ENCODE data around the gene WRAP73. TPM values are rescaled to one million over a fixed set of nuclear protein-coding genes. Genes with fewer than 3 reads are reported as not detected.

WRAP73 gene
- total RNA-seq, 1 experiment from 2014 or later: 25.3 TPM

DNA sequence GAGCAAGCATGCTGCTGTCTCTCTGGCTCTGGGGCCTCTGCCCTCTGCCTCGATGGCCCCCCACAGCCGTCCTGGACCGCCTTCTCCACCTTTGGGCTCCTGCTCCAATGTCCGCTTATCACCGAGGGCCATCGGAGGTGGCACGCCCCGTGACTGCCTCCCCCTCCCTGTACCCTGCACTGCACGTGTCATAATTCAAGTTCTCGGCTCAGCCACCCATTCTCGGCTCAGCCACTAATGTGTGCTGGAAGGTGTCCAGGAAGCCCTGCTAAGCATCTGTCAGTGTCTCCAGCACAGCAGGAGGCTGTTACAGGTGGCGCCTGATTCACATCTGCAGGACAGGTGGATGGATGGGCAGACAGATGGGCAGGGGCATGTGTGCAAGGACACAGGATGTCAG, 47.9 kb upstream of the WRAP73 start:
- Mint-ChIP-seq H3K27me3 (ENCODE audit: insufficient read depth, unreplicated experiment) (no peaks in the 10 kb centered on the region), H3K36me3 (ENCODE audit: insufficient read depth, unreplicated experiment) (no peaks in the 10 kb centered on the region), H3K4me1 (ENCODE audit: insufficient read depth, unreplicated experiment) (peaks cover 26% of the 10 kb centered on the region), H3K4me3 (ENCODE audit: unreplicated experiment) (no peak overlapping the region), H3K27ac (ENCODE audit: low read depth, unreplicated experiment) (no peak overlapping the region), H3K9me3 (ENCODE audit: unreplicated experiment) (no peaks in the 10 kb centered on the region)
- BruUV-seq (replicated peaks): no TSS peak
- TF ChIP-seq, protein P1, sequence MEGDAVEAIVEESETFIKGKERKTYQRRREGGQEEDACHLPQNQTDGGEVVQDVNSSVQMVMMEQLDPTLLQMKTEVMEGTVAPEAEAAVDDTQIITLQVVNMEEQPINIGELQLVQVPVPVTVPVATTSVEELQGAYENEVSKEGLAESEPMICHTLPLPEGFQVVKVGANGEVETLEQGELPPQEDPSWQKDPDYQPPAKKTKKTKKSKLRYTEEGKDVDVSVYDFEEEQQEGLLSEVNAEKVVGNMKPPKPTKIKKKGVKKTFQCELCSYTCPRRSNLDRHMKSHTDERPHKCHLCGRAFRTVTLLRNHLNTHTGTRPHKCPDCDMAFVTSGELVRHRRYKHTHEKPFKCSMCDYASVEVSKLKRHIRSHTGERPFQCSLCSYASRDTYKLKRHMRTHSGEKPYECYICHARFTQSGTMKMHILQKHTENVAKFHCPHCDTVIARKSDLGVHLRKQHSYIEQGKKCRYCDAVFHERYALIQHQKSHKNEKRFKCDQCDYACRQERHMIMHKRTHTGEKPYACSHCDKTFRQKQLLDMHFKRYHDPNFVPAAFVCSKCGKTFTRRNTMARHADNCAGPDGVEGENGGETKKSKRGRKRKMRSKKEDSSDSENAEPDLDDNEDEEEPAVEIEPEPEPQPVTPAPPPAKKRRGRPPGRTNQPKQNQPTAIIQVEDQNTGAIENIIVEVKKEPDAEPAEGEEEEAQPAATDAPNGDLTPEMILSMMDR (IDR thresholded peaks at IDR 0.05; ENCODE audit: unreplicated experiment): no peak
- peak; percentile 56 for DNase-seq (ENCODE audit: unreplicated experiment)
- POLR2A ChIA-PET: interaction anchor here (0.7 kb wide), 1 partner anchor 18 kb away, joined by 3 read pairs; no protein-coding TSS in a partner anchor
- intact Hi-C loops (cut with micrococcal nuclease): no loop called here
- CTCF ChIA-PET: interaction anchor here (0.6 to 1.3 kb wide), 3 partner anchors 19 to 68 kb away, joined by 3 read pairs; no protein-coding TSS in a partner anchor

DNA sequence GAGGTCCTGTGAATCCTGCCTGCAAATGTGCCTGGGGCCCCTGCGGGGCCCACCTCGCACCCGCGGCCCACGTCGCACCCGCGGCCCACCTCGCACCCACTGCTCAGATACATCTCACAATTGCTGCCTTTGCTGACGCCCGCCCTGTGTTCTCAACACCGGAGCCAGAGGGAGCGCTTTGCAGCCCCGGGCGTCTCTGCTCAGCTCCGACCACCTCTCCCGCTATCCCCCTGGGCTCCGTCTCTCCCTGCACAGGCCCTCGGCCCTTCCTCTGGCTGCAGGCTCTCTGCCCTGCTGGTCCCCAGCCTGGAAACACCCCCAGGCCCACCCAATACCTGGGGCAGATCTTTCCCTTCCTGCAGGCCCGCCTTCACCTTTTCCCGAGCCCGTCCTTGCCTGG, 47.2 kb upstream of the WRAP73 start:
- no TSS peak for BruUV-seq (replicated peaks)
- H3K4me3 Mint-ChIP-seq (ENCODE audit: unreplicated experiment): no peak overlapping the region

DNA sequence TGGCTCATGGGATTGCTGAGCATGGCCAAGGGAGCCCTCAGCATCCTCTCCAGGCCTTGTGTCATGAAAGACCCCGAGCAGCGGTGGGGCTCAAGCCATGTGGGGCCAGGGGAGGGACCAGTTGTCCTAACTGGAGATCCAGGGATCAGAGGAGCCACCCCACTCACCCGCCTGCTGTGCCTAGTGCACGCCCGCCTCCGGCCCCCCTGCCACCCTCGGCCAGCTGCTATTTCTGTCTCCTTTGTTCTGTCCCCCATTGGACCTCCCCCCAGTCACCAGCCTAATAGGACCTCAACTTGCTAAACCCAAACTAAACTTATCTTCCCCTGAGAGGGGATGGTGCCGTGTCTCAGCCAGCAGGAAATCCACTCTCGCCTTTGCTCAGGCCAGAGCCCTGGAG, 46.8 kb upstream of the WRAP73 start:
- Mint-ChIP-seq H3K27ac (ENCODE audit: low read depth, unreplicated experiment) (no peak overlapping the region), H3K4me1 (ENCODE audit: insufficient read depth, unreplicated experiment) (peaks cover 30% of the 10 kb centered on the region), H3K27me3 (ENCODE audit: insufficient read depth, unreplicated experiment) (no peaks in the 10 kb centered on the region), H3K36me3 (ENCODE audit: insufficient read depth, unreplicated experiment) (no peaks in the 10 kb centered on the region), H3K4me3 (ENCODE audit: unreplicated experiment) (no peak overlapping the region), H3K9me3 (ENCODE audit: unreplicated experiment) (no peaks in the 10 kb centered on the region)
- CTCF ChIA-PET: interaction anchor here (0.7 to 2.7 kb wide), 4 partner anchors 27 to 162 kb away, joined by 3 to 18 read pairs (median 4); no protein-coding TSS in a partner anchor
- intact Hi-C loops (cut with micrococcal nuclease): no loop called here
- TF ChIP-seq, protein P1 (IDR thresholded peaks at IDR 0.05; ENCODE audit: unreplicated experiment): no peak
- BruUV-seq (replicated peaks): no TSS peak
- DNase-seq (ENCODE audit: unreplicated experiment): no peak
- POLR2A ChIA-PET: no interaction called here

More for the DNA sequence above, 47.2 kb upstream of the WRAP73 start:
- ChIA-PET CTCF (interaction anchor here (0.6 to 2.7 kb wide), 5 partner anchors 19 to 161 kb away, joined by 3 to 18 read pairs (median 3); no protein-coding TSS in a partner anchor), POLR2A (no interaction called here)
- H3K9me3 Mint-ChIP-seq (ENCODE audit: unreplicated experiment): no peaks in the 10 kb centered on the region
- intact Hi-C loops (cut with micrococcal nuclease): no loop called here
- H3K4me1 Mint-ChIP-seq (ENCODE audit: insufficient read depth, unreplicated experiment): peaks cover 26% of the 10 kb centered on the region
- TF ChIP-seq, protein P1 (IDR thresholded peaks at IDR 0.05; ENCODE audit: unreplicated experiment): no peak
- no peaks in the 10 kb centered on the region for H3K27me3 Mint-ChIP-seq (ENCODE audit: insufficient read depth, unreplicated experiment)
- H3K27ac Mint-ChIP-seq (ENCODE audit: low read depth, unreplicated experiment): no peak overlapping the region
- H3K36me3 Mint-ChIP-seq (ENCODE audit: insufficient read depth, unreplicated experiment): no peaks in the 10 kb centered on the region
- no peak for DNase-seq (ENCODE audit: unreplicated experiment)

DNA sequence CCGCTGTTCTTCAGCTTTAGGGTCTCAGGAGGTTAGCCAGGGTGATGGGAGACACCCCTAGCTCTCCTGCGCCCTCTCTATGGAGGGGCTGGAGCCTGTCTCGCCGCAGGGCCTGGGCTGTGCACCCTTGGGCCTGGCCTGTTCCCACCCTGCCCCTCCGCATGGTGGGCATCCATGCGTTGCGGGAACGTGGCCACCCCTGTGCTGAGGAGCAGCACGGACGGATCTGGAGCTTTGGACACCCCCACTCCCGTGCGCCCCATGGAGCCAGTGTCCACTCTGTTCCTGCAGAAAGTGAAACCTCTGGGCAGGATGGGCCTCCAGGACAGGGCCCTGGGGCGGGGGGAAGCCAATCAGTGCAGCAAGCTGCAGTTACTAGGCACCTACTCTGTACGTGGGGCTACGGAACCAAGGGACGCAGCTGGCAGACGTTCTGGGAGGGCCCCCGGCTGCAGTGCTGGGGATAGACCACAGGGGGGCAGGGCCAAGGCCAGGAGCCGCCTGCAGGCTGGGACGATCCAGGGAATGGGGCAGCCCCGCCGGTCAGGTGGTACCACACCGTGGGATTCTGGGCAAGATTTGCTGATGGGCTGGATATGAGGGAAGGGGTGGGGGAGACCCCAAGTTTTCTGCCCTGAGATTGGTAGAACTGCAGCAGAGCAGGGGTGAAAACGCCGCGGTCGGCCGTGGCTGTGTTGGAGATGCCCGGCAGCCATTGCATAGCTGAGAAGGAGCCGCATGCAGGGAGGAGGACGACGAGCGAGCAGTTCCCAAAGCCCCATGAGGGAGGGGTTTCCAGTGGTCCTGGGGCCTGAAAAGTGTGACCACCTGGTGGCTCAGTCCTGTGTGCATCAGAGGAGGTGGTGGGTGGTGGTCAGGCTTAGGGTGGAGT, 45.7 kb upstream of the WRAP73 start:
- peak; percentile 59 for DNase-seq (ENCODE audit: unreplicated experiment)
- intact Hi-C loops (cut with micrococcal nuclease): loop anchor here (1.0 kb wide), 1 partner anchor 29 kb away; no protein-coding TSS in a partner anchor
- Mint-ChIP-seq H3K4me1 (ENCODE audit: insufficient read depth, unreplicated experiment) (peaks cover 39% of the 10 kb centered on the region), H3K27me3 (ENCODE audit: insufficient read depth, unreplicated experiment) (no peaks in the 10 kb centered on the region), H3K36me3 (ENCODE audit: insufficient read depth, unreplicated experiment) (no peaks in the 10 kb centered on the region), H3K27ac (ENCODE audit: low read depth, unreplicated experiment) (no peak overlapping the region), H3K9me3 (ENCODE audit: unreplicated experiment) (no peaks in the 10 kb centered on the region), H3K4me3 (ENCODE audit: unreplicated experiment) (no peak overlapping the region)
- TF ChIP-seq, protein P1 (IDR thresholded peaks at IDR 0.05; ENCODE audit: unreplicated experiment): peak; percentile 79
- CTCF ChIA-PET: interaction anchor here (0.6 to 2.7 kb wide), 11 partner anchors 9 to 154 kb away, joined by 3 to 18 read pairs (median 5); no protein-coding TSS in a partner anchor
- POLR2A ChIA-PET: interaction anchor here (0.7 to 0.8 kb wide), 2 partner anchors 8 to 163 kb away, joined by 3 read pairs; no protein-coding TSS in a partner anchor
- no TSS peak for BruUV-seq (replicated peaks)
